SK-N-SH (cell line): ENCODE results near the gene ADCY9. TPM values are rescaled to one million over a fixed set of nuclear protein-coding genes. Genes with fewer than 3 reads are reported as not detected.

ENCODE experiments used
- CTCF ChIA-PET: fragments of 300-600, 350-600 bp; formaldehyde crosslinking; extraction: SDS; loops from one replicate; lab custom pipeline; 2021; lab: Yijun Ruan, JAX
- POLR2A ChIA-PET: fragments of 350-600 bp; sonication (Branson Sonifier 250); formaldehyde crosslinking; extraction: SDS; loops from one replicate; lab custom pipeline; 2020; ENCODE audit warnings: antibody characterized with exemption, inconsistent platforms; lab: Yijun Ruan, JAX
- DNase-seq: peaks from one replicate; pipeline ENCODE4 v3.0.0; 2012
- H2AFZ ChIP-seq: fragments of 200-600 bp; sonication (generic); 2 replicates; pipeline ENCODE4 v1.8.1; 2016; ENCODE audit warnings: antibody characterized with exemption, mild to moderate bottlenecking, low read depth
- H3F3A ChIP-seq: fragments of 200-600 bp; sonication (generic); replicated peaks from 2 replicates; pipeline ENCODE3; 2016; ENCODE audit warnings: antibody characterized with exemption, mild to moderate bottlenecking; ENCODE audit not compliant: insufficient read depth
- H3K27ac ChIP-seq, 2 experiments: fragments of 200-500 bp in 1 of 2; fragments of 200-600 bp in 1 of 2; sonication (Bioruptor generic) in 1 of 2; sonication (generic), shearing (Covaris generic) in 1 of 2; 2 replicates each; pipeline versions ENCODE4 v1.5.1 to v1.6.1; 2014 to 2016; ENCODE audit warnings: low read depth in 2 of 2, inconsistent platforms in 1 of 2, low read length in 1 of 2, mild to moderate bottlenecking in 1 of 2, mixed read lengths in 1 of 2
- H3K27me3 ChIP-seq: fragments of 200-600 bp; sonication (generic), shearing (Covaris generic); 2 replicates; pipeline ENCODE4 v1.6.1; 2016; ENCODE audit warnings: mixed run types; ENCODE audit not compliant: insufficient read depth
- H3K36me3 ChIP-seq, 2 experiments: fragments of 200-500 bp in 1 of 2; fragments of 200-600 bp in 1 of 2; sonication (Bioruptor generic) in 1 of 2; sonication (generic) in 1 of 2; replicated peaks in 1 of 2; 2 replicates each; pipeline versions ENCODE3 to v1.5.1; 2014 to 2016; ENCODE audit warnings: low read length in 1 of 2, mild to moderate bottlenecking in 1 of 2; ENCODE audit not compliant: insufficient read depth in 2 of 2, control insufficient read depth in 1 of 2
- H3K4me1 ChIP-seq, 2 experiments: fragments of 200-500 bp in 1 of 2; fragments of 200-600 bp in 1 of 2; sonication (Bioruptor generic) in 1 of 2; sonication (generic), shearing (Covaris generic) in 1 of 2; 2 replicates each; pipeline versions ENCODE4 v1.5.1 to v1.6.1; 2014 to 2016; ENCODE audit warnings: low read depth in 1 of 2, low read length in 1 of 2, mixed run types in 1 of 2; ENCODE audit not compliant: insufficient read depth in 2 of 2, control insufficient read depth in 1 of 2
- H3K4me2 ChIP-seq: fragments of 200-600 bp; sonication (generic), shearing (Covaris generic); 2 replicates; pipeline ENCODE4 v1.6.1; 2017; ENCODE audit warnings: mixed run types
- H3K4me3 ChIP-seq, 2 experiments: fragments of 200-500 bp in 1 of 2; fragments of 200-600 bp in 1 of 2; sonication (Bioruptor generic) in 1 of 2; sonication (generic), shearing (Covaris generic) in 1 of 2; 2 replicates each; pipeline versions ENCODE4 v1.5.1 to v1.8.1; 2014 to 2016; ENCODE audit warnings: low read depth in 2 of 2, inconsistent platforms in 1 of 2, low read length in 1 of 2, mild to moderate bottlenecking in 1 of 2, mixed read lengths in 1 of 2, moderate library complexity in 1 of 2
- H3K79me2 ChIP-seq: fragments of 200-600 bp; sonication (generic); 2 replicates; pipeline ENCODE4 v1.8.1; 2017; ENCODE audit warnings: mild to moderate bottlenecking; ENCODE audit not compliant: insufficient read depth
- H3K9ac ChIP-seq: fragments of 200-600 bp; sonication (generic); 2 replicates; pipeline ENCODE4 v1.6.1; 2017; ENCODE audit warnings: mixed run types
- H3K9me2 ChIP-seq: fragments of 200-600 bp; sonication (generic); 2 replicates; pipeline ENCODE4 v1.6.1; 2017; ENCODE audit warnings: mixed run types
- H3K9me3 ChIP-seq: fragments of 200-600 bp; sonication (generic); 2 replicates; pipeline ENCODE4 v1.6.1; 2017; ENCODE audit warnings: mixed run types, mild to moderate bottlenecking, moderate library complexity
- H4K20me1 ChIP-seq: fragments of 200-600 bp; sonication (generic); 2 replicates; pipeline ENCODE4 v1.6.1; 2017; ENCODE audit warnings: mild to moderate bottlenecking, mixed run types; ENCODE audit not compliant: insufficient read depth
- EP300 ChIP-seq, 2 experiments: IDR thresholded peaks; 2 replicates each; pipeline versions ENCODE4 v1.4.0 to v1.6.1; 2012; ENCODE audit warnings: borderline replicate concordance in 1 of 2, low read depth in 1 of 2, low read length in 1 of 2
- GABPA ChIP-seq: IDR thresholded peaks from 2 replicates; pipeline ENCODE4 v1.4.0; 2012; ENCODE audit warnings: low read depth, mild to moderate bottlenecking
- MEF2A ChIP-seq: IDR thresholded peaks from 2 replicates; pipeline ENCODE4 v1.4.0; 2012; ENCODE audit warnings: low read depth, borderline replicate concordance
- MXI1 ChIP-seq: IDR thresholded peaks from 2 replicates; pipeline ENCODE4 v1.6.1; 2012; ENCODE audit warnings: mild to moderate bottlenecking, low read depth, low read length, improper control_type of control experiment
- NRF1 ChIP-seq: IDR thresholded peaks from 2 replicates; pipeline ENCODE4 v1.6.1; 2012; ENCODE audit warnings: low read depth, mild to moderate bottlenecking, low read length
- WGBS: methylation state at CpG from one replicate; pipeline ENCODE4 v1.1.6; 2017; ENCODE audit warnings: low lambda C conversion rate; 5-methylcytosine and 5-hydroxymethylcytosine counted together
- polyA plus RNA-seq, 3 experiments: library from polyadenylated mRNA; depleted of rRNA; stranded (reverse); fragments of >200 nt; gene quantifications; 2 replicates each; pipeline ENCODE4 v1.2.3, GENCODE V29; 2012
- TF ChIP-seq, protein P1 (sequence below): fragments of 150-350 bp; IDR thresholded peaks from 2 replicates; pipeline ENCODE4 v1.6.1; 2017; ENCODE audit warnings: antibody characterized with exemption, low read length, low read depth, borderline replicate concordance
- TF ChIP-seq, protein P2 (sequence below): IDR thresholded peaks from 2 replicates; pipeline ENCODE4 v1.6.1; 2012; ENCODE audit warnings: mild to moderate bottlenecking, low read depth, low read length, moderate library complexity

ADCY9 gene
- polyA plus RNA-seq, 1 of the 3 experiments (the other 2 are of a cell fraction) = 5.2 TPM

DNA sequence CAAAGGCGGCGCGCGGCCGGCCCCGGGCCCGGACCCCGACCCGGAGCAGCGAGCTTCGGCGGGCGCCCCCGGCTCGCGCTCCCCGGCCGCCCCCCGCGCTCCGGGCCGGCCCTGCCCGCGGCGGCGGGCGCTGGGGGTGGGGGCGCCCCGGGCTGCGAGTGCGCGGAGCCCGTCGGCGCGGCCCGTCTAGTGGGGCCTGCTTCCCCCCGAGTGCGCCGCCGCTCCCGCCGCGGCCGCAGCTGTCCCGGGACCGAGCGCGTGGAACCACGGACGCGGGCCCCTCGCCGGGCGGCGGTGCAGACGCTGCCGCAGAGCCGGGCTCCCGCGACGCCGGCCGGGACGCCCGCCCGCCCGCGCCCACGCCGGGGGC is 308 bp downstream of the ADCY9 start:
- POLR2A ChIA-PET = no interaction called here
- H3K4me2 ChIP-seq = peak overlapping the region; percentile 75; the same call in 1 of the 2 replicates
- no peak overlapping the region for H3K9ac ChIP-seq

DNA sequence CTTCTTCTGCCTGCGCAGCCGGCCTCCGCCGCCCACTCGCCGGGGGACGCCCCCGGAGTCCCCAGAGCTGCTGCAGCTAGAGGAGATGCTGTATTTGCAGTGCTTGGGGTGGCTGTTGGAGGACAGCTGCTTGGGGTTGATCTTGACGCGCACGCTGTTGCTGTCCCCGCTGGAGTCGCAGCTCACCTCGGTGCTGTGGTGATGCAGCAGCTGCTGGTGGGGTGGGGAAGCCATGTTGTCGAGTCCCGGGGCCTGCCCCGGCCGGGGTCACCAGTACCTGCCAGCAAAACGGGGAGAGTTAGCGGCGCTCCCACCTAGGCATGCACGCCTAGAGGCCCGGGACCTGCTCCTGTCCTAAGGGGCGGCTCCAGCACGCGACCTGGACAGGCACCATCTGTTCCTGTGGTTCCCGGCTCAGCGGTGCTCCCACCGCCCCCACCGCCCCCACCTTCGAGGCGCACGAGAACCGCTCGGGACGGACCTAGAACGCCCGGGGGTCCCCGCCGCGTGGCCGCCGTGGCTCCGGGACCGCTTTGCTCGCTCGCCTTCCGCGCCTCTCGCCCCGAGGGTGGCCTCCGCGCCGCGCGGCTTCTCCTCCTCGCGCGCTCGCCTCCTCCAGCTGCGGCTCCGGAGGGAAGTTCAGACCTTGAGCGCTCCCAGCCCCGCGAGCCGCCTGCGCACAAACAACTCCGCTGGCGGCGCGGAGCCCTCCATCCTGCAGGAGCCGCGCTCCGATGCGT is 863 bp downstream of the ADCY9 start:
- peak overlapping the region; percentile 75; the same call in 1 of the 2 replicates for H3K4me2 ChIP-seq
- CTCF ChIA-PET = interaction anchor here (3.3 to 3.5 kb wide), 2 partner anchors 133 to 139 kb away, joined by 13 to 18 read pairs; no protein-coding TSS in a partner anchor
- DNase-seq = peak; percentile 87
- H3K79me2 ChIP-seq = no peaks in the 10 kb centered on the region
- no peaks in the 10 kb centered on the region for H4K20me1 ChIP-seq
- H3K4me1 ChIP-seq = peaks cover 8 to 30% of the 10 kb centered on the region in 2 experiments; a peak in 3 of 4 replicates
- no peaks in the 10 kb centered on the region for H3K9me2 ChIP-seq
- H3K27me3 ChIP-seq = no peaks in the 10 kb centered on the region
- POLR2A ChIA-PET = no interaction called here
- H3K4me3 ChIP-seq = peak overlapping the region; percentile 57 to 58; a peak in 3 of 4 replicates
- no peak overlapping the region for H3K27ac ChIP-seq
- WGBS = 40% methylated on average over 24 of the region's 75 CpGs
- H2AFZ ChIP-seq = no peak overlapping the region
- no peaks in the 10 kb centered on the region for H3K36me3 ChIP-seq
- peak; percentile 43 for TF ChIP-seq NRF1
- TF ChIP-seq, protein P1, sequence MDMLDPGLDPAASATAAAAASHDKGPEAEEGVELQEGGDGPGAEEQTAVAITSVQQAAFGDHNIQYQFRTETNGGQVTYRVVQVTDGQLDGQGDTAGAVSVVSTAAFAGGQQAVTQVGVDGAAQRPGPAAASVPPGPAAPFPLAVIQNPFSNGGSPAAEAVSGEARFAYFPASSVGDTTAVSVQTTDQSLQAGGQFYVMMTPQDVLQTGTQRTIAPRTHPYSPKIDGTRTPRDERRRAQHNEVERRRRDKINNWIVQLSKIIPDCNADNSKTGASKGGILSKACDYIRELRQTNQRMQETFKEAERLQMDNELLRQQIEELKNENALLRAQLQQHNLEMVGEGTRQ = no peak
- TF ChIP-seq, protein P2, sequence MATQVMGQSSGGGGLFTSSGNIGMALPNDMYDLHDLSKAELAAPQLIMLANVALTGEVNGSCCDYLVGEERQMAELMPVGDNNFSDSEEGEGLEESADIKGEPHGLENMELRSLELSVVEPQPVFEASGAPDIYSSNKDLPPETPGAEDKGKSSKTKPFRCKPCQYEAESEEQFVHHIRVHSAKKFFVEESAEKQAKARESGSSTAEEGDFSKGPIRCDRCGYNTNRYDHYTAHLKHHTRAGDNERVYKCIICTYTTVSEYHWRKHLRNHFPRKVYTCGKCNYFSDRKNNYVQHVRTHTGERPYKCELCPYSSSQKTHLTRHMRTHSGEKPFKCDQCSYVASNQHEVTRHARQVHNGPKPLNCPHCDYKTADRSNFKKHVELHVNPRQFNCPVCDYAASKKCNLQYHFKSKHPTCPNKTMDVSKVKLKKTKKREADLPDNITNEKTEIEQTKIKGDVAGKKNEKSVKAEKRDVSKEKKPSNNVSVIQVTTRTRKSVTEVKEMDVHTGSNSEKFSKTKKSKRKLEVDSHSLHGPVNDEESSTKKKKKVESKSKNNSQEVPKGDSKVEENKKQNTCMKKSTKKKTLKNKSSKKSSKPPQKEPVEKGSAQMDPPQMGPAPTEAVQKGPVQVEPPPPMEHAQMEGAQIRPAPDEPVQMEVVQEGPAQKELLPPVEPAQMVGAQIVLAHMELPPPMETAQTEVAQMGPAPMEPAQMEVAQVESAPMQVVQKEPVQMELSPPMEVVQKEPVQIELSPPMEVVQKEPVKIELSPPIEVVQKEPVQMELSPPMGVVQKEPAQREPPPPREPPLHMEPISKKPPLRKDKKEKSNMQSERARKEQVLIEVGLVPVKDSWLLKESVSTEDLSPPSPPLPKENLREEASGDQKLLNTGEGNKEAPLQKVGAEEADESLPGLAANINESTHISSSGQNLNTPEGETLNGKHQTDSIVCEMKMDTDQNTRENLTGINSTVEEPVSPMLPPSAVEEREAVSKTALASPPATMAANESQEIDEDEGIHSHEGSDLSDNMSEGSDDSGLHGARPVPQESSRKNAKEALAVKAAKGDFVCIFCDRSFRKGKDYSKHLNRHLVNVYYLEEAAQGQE = no peak
- TF ChIP-seq MXI1 = no peak
- H3K9ac ChIP-seq = no peak overlapping the region
- H3K9me3 ChIP-seq = no peaks in the 10 kb centered on the region
- H3F3A ChIP-seq = no peaks in the 10 kb centered on the region

More for the DNA sequence above, 308 bp downstream of the ADCY9 start:
- DNase-seq = no peak
- H3K27ac ChIP-seq = no peak overlapping the region
- peaks cover 8 to 30% of the 10 kb centered on the region in 2 experiments; a peak in 3 of 4 replicates for H3K4me1 ChIP-seq
- CTCF ChIA-PET = interaction anchor here (3.3 to 3.5 kb wide), 2 partner anchors 133 to 138 kb away, joined by 13 to 18 read pairs; no protein-coding TSS in a partner anchor
- peak overlapping the region; percentile 57 to 58; a peak in 3 of 4 replicates for H3K4me3 ChIP-seq
- H3F3A ChIP-seq = no peaks in the 10 kb centered on the region
- WGBS = 0% methylated on average over 9 of the region's 71 CpGs
- H3K79me2 ChIP-seq = no peaks in the 10 kb centered on the region
- no peak overlapping the region for H2AFZ ChIP-seq
- no peak for TF ChIP-seq GABPA
- no peak for TF ChIP-seq MEF2A
- TF ChIP-seq EP300 (IDR thresholded peaks at IDR 0.05; ENCODE audit: borderline replicate concordance in 1 of 2, low read depth in 1 of 2, low read length in 1 of 2) = no peak
- no peaks in the 10 kb centered on the region for H3K9me2 ChIP-seq
- H3K27me3 ChIP-seq = no peaks in the 10 kb centered on the region
- H4K20me1 ChIP-seq = no peaks in the 10 kb centered on the region
- no peaks in the 10 kb centered on the region for H3K36me3 ChIP-seq
- H3K9me3 ChIP-seq = no peaks in the 10 kb centered on the region
